Thyroid gland (tissue), 4 donors: ENCODE results near the gene DHRS7B. TPM values are rescaled to one million over a fixed set of nuclear protein-coding genes. Genes with fewer than 3 reads are reported as not detected.

Experiments
- DNase-seq, 2 donors: peaks; one replicate each; pipeline ENCODE4 v3.0.0-alpha.2; 2019
- H3K27ac ChIP-seq, 3 donors: fragments of 200-600 bp; sonication (generic); 1 replicate in 2 of 3; 2 replicates in 1 of 3; pipeline ENCODE4 v1.5.1; 2016 to 2019; ENCODE audit warnings: mild to moderate bottlenecking in 1 of 3, moderate library complexity in 1 of 3
- H3K27me3 ChIP-seq: fragments of 200-600 bp; sonication (generic); one replicate; pipeline ENCODE4 v1.5.1; 2019
- H3K36me3 ChIP-seq, 2 donors: fragments of 200-600 bp; sonication (generic); one replicate each; pipeline ENCODE4 v1.5.1; 2016 to 2019
- H3K4me1 ChIP-seq, 2 donors: fragments of 200-600 bp; sonication (generic); one replicate each; pipeline ENCODE4 v1.5.1; 2017 to 2019
- H3K4me3 ChIP-seq, 3 donors: fragments of 200-600 bp; sonication (generic); replicated peaks in 1 of 3; 1 replicate in 2 of 3; 2 replicates in 1 of 3; pipeline ENCODE4 v1.5.1; 2016; ENCODE audit warnings: mild to moderate bottlenecking in 1 of 3
- H3K9me3 ChIP-seq: fragments of 200-600 bp; sonication (generic); one replicate; pipeline ENCODE4 v1.5.1; 2017
- CTCF ChIP-seq, 6 experiments: fragments of 200-600 bp in 3 of 6; fragments of 450-650 bp in 3 of 6; sonication (generic) in 3 of 6; IDR thresholded peaks; one replicate each; pipeline ENCODE4 v1.5.1; 2016 to 2019; ENCODE audit warnings: antibody characterized with exemption in 6 of 6, mild to moderate bottlenecking in 2 of 6, inconsistent platforms in 1 of 6, moderate library complexity in 1 of 6
- POLR2A ChIP-seq, 2 donors: fragments of 450-650 bp; IDR thresholded peaks; one replicate each; pipeline ENCODE4 v1.6.1; 2017; ENCODE audit warnings: antibody characterized with exemption in 2 of 2, mild to moderate bottlenecking in 2 of 2, moderate library complexity in 1 of 2
- WGBS, 2 donors: methylation state at CpG; one replicate each; pipeline ENCODE4 v1.1.5; 2017; 5-methylcytosine and 5-hydroxymethylcytosine counted together
- intact Hi-C: fragments of 100-400 bp; cut with DNase I; formaldehyde crosslinking; loops from one replicate; pipeline ENCODE4 v1.15.1; 2023
- total RNA-seq, 4 donors: library from RNA; depleted of rRNA; stranded (reverse); fragments of >200 nt; gene quantifications; one replicate each; pipeline ENCODE4 v1.2.3, GENCODE V29; 2016

Gene DHRS7B
- total RNA-seq, 4 donors from 2014 or later: 34.1 to 74.1 (median 57.1) TPM

DNA sequence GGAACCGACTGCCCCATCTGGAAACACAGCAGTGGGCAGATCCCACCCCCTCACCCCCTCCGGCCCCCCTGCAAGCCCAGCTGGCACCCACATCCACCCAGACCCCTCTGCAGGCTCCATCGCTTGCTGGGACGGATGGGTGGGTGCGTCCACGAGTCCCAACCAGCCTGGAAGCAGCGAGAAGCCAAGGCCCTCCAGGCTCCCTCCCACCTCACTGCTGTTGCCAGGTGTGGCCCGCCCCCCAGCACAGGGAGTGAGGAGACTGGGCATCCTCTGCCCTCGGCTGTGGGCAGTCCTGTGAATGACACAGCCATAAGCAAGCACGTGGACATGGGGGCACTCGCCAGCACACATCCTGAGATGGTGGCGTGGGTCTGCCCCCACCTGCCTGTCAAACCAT, 75.7 kb downstream of the DHRS7B start:
- Histone ChIP-seq H3K36me3 (peaks cover 0 to 10% of the 10 kb centered on the region in 2 donors), H3K27ac (no peak overlapping the region), H3K4me1 (peaks cover 8 to 15% of the 10 kb centered on the region in 2 donors), H3K4me3 (no peak overlapping the region), H3K27me3 (no peaks in the 10 kb centered on the region), H3K9me3 (no peaks in the 10 kb centered on the region)
- no peak for TF ChIP-seq CTCF (IDR thresholded peaks at IDR 0.05)
- TF ChIP-seq POLR2A (IDR thresholded peaks at IDR 0.05): no peak
- WGBS, 2 donors: 91% methylated on average over 2 to 6 of the region's 12 CpGs
- intact Hi-C loops: no loop called here
- DNase-seq: no peak

DNA sequence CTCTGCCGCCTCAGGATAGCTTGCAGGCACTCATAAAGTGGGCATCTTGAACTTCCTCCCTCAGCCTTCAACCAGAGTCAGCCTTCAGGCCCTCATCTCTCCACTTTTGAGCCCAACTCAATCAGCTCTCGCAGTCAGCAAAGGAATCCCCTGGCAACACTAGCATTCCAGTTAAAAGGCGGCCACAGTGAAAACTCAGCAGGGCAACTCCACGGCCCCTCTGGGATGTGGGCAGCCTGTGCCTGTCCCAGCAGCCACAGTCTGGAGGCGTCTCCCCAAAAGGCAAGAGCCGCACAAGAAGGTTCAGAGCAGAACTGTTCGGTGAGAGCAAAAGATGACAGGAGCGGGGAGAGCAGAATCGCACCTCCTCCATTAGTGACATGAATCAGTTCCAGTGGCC, 78.2 kb downstream of the DHRS7B start:
- DNase-seq: no peak
- no peaks in the 10 kb centered on the region for H3K27me3 ChIP-seq
- no peak for TF ChIP-seq POLR2A (IDR thresholded peaks at IDR 0.05)
- TF ChIP-seq CTCF (IDR thresholded peaks at IDR 0.05): no peak
- intact Hi-C loops: no loop called here
- no peaks in the 10 kb centered on the region for H3K36me3 ChIP-seq
- no peak overlapping the region for H3K4me3 ChIP-seq
- no peak overlapping the region for H3K27ac ChIP-seq
- peaks cover 18 to 37% of the 10 kb centered on the region in 2 donors for H3K4me1 ChIP-seq
- 86 to 89% methylated on average over 8 to 9 of the region's 9 CpGs for WGBS, 2 donors
- H3K9me3 ChIP-seq: no peaks in the 10 kb centered on the region

- Histone ChIP-seq H3K36me3 (no peaks in the 10 kb centered on the region), H3K9me3 (no peaks in the 10 kb centered on the region), H3K4me3 (no peak overlapping the region), H3K27me3 (no peaks in the 10 kb centered on the region), H3K4me1 (peaks cover 43 to 55% of the 10 kb centered on the region in 2 donors), H3K27ac (peak overlapping the region; percentile 56 to 65 (median 63))
- intact Hi-C loops: no loop called here
- DNase-seq: peak; percentile 53 to 71
- 70% methylated on average over 6 to 7 of the region's 7 CpGs for whole genome bisulfite sequencing, 2 donors
- TF ChIP-seq CTCF (IDR thresholded peaks at IDR 0.05) (no peak), POLR2A (IDR thresholded peaks at IDR 0.05) (no peak)
These were observed 81.6 kb downstream of the DHRS7B start for GRCh38 chr17:21208352-21208751.

- H3K9me3 ChIP-seq: no peaks in the 10 kb centered on the region
- WGBS, 2 donors: 40 to 47% methylated on average over 12 to 17 of the region's 17 CpGs
- H3K36me3 ChIP-seq: no peaks in the 10 kb centered on the region
- H3K4me1 ChIP-seq: peaks cover 44 to 55% of the 10 kb centered on the region in 2 donors
- peak; percentile 97 for DNase-seq
- intact Hi-C loops: loop anchor here (5.0 to 10.0 kb wide), 2 partner anchors 85 to 167 kb away; partner anchors contain the start of genes DHRS7B and USP22
- H3K27me3 ChIP-seq: no peaks in the 10 kb centered on the region
- H3K27ac ChIP-seq: peak overlapping the region; percentile 56 to 80 (median 63)
- no peak overlapping the region for H3K4me3 ChIP-seq
- TF ChIP-seq CTCF (IDR thresholded peaks at IDR 0.05) (no peak), POLR2A (IDR thresholded peaks at IDR 0.05) (peak in 1 of 2 donors; percentile 51)
These were observed 82.9 kb downstream of the DHRS7B start for GRCh38 chr17:21209511-21210175.

DNA sequence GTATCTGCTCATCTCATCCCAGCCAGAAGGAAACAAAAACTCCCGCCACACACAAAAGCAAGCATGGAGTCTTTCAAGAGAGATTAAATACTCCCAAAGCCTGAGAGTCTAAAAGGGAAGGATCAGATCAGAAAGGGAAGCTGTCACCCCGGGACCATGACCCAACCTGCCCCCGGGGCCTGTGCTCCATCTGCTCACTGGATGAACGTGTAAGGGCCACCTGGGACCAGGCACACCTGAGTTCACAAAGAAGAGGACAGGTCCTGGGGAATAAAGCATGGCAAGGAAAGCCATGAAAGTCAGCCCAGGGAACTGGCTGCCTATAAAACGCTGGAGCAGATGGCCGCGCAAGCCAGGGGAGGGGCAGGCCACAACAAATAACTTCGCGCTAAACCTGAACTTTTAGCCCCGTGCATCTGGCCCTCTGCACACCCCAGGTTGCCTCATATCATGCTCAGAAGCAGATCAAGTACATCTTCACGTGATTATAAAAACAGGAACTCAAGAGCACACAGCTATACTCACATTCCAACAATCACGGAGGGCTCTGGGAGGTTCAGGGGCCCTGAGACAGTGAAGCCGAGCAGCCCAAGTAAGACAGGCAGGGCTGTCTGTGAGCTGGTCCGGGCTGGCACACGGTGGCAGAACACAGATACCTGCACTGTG, 83.8 kb downstream of the DHRS7B start:
- Histone ChIP-seq H3K27ac (peak overlapping the region; percentile 49 to 80 (median 56)), H3K9me3 (no peaks in the 10 kb centered on the region), H3K4me3 (no peak overlapping the region), H3K36me3 (no peaks in the 10 kb centered on the region), H3K4me1 (peaks cover 51 to 64% of the 10 kb centered on the region in 2 donors), H3K27me3 (no peaks in the 10 kb centered on the region)
- intact Hi-C loops: loop anchor here (5.0 to 10.0 kb wide), 2 partner anchors 86 to 168 kb away; partner anchors contain the start of genes DHRS7B and USP22
- TF ChIP-seq CTCF (IDR thresholded peaks at IDR 0.05): no peak
- TF ChIP-seq POLR2A (IDR thresholded peaks at IDR 0.05): no peak
- WGBS, 2 donors: 34 to 45% methylated on average over 15 of the region's 15 CpGs
- peak; percentile 68 to 74 for DNase-seq
